GM19324 (cell line): ENCODE data around the gene IFITM5.
"Not testable (repeated sequence)": the region's sequence is repeated elsewhere in the genome, so short reads cannot be mapped to it uniquely, and the experiment has no call there.

Source experiments
- ATAC-seq: cut with Tn5 transposase; IDR thresholded peaks from one replicate; pipeline ENCODE4 v1.9.1; 2021; ENCODE audit warnings: mild to moderate bottlenecking, moderate library complexity; ENCODE audit not compliant: unreplicated experiment, low FRiP score

IFITM5 gene

GRCh38 chr11:328516-329100 is 29.3 kb upstream of the IFITM5 start:
- ATAC-seq: not testable (repeated sequence)

DNA sequence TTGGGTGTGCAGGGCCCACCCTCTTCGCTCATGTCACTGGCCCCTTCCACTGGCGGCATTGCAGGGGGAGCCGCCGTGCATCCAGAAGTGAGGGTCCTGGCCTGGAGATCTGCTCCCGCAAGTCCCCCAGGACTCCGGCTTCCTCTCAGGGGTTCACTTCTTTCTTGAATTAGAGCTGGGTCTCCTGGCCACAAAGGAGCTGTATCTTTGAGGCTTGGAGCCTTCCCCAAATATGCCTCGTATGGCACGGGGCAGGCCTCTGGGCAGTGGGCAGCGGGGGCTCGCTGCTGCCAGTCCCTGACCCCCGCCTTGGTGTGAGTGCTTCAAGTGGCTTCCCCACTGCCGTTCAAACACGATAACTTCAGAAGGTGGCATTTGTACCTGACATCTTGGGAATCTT is 28.7 kb upstream of the IFITM5 start:
- ATAC-seq: no peak

DNA sequence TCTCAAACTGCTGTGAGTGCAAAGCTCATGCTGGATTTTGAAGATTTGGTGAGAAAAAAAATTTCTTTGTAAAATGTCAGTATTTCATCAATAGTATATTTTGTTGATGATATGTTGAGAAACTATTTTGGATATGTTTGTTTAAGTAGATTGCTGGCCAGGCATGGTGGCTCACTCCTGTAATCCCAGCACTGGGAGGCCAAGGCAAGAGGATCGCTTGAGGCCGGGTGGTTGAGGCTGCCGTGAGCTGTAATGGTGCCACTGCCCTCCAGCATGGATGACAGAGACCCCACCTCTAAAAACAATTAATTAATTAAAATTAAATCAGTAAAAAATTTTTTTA is 28.2 kb upstream of the IFITM5 start:
- no peak for ATAC-seq

- ATAC-seq: no peak
These were observed 27.7 kb upstream of the IFITM5 start for GRCh38 chr11:326842-327580.

DNA sequence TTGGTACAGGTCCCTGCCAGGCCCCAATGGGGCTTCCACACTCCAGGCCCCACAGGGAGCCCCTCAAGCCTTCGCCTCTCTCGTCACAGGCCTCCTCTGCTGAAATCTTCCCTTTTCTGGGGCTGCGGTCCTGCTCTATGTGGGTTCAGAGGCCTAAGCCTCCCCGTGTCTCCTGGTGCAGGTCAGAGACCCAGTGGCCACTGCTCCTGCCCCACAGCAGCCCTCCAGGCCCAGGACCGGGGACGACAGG is 27.2 kb upstream of the IFITM5 start:
- ATAC-seq: no peak

DNA sequence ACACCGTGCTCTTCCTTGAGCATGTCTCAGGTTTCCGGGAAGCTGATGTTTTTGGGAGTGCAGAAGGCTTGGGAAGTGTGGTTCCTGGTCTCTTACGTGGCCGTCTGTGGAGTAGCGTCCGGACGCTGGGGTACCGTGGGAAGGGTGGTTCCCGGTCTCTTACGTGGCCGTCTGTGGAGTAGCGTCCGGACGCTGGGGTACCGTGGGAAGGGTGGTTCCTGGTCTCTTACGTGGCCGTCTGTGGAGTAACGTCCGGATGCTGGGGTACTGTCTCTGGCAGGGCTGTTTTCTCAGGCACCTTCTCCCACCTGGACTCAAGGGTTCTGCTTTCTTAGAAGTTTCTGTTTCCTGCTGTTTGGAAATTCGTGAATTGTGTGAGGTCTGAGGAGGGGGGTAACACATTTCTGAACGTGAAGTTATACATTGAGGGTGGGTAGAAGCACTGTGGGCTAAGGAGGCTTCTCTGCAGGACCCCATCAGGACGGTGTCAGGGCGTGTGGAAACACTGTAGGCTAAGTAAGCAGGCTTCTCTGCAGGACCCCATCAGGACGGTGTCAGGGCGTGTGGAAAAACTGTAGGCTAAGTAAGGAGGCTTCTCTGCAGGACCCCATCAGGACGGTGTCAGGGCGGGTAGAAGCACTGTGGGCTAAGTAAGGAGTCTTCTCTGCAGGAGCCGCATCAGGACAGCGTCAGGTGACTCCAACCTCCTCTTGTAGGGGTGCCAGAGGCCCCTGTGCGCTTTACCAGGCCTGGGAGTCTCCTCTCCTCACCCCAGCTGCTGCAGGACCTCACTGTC is 26.7 kb upstream of the IFITM5 start:
- no peak for ATAC-seq

DNA sequence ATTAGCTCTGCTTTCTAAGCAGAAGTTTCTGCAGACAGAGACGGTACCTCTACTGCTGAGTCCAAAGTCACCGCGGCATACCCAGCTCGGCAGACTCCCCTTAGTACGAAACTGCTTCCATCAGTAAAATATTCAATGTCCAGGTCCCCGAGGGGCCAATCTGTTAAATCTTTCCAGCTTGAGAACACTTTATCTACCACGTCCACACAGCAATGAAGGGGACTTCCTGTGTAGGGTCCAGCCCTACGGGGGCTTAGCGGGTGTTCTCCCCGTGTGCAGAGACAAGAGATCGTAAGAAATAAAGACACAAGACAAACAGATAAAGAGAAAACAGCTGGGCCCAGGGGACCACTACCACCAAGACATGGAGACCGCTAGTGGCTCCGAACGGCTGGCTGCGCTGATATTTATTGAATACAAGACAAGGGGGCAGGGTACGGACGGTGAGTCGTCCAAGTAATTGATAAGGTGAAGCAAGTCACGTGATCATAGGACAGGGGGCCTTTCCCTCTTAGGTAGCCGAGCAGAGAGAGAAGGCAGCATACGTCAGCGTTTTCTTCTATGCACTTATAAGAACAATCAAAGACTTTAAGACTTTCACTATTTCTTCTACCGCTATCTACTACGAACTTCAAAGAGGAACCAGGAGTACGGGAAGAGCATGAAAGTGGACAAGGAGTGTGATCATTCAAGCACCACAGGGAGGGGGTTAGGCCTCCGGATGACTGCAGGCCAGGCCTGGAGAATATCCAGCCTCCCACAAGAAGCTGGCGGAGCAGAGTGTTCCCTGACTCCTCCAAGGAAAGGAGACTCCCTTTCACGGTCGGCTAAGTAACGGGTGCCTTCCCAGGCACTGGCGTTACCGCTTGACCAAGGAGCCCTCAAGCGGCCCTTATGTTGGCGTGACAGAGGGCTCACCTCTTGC is 25.5 kb upstream of the IFITM5 start:
- ATAC-seq: not testable (repeated sequence)

GRCh38 chr11:324156-324555 is 24.8 kb upstream of the IFITM5 start:
- no peak for ATAC-seq

DNA sequence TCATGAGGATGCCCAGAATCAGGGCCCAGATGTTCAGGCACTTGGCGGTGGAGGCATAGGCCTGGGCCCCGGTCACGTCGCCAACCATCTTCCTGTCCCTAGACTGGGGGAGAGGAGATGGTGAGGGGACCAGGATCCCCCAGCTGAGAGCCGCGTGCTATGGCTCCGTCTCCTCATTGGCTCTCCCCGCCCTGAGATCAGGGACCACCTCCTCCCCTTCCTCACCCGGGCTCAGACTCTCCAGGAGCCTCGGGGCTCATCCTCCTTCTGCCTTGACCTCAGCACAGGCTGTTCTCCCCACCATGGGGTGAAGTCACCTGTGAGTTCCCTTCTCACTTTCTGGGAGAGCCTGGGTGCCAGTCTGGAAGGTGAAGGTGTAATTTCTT is 20.6 kb upstream of the IFITM5 start:
- ATAC-seq: not testable (repeated sequence)

- ATAC-seq: not testable (repeated sequence)
These were observed 20.0 kb upstream of the IFITM5 start for GRCh38 chr11:319121-319887.

DNA sequence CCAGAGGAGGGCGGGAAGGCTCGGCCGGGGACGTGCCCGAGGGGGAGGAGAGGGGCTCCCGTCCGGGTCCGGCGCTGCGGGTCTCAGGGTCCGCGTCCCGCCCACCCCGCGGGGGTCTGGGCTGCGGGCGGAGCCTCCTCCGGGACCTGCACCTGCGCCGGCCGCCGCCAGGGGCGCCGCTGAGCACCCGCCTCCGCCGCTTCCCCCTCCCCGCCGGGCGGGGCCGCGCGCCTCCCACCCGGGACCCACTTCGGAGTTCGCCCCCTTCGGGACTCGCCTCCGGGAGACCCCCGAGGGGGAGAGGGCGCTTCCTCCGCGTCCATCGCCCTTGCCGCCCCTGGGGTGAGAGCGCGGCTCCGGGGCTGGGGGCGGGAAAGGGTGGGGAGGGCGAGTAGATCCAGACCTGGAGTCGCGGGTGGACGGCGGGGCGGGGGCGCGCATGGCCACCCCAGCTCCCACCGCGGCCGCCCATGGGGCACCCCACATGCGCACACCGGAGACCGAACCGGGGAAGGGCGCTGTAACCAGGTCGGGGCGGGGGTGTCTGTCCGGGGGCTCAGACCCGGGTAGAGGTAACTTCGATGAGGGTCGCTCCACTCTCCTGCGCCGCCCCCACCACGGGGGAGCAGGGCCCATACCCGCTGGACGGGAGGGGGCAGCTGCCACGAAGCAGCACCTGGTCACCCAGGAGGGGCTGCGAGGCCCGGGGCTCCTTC is 19.2 kb upstream of the IFITM5 start:
- peak; percentile 50 for ATAC-seq

GRCh38 chr11:317668-318404 is 18.5 kb upstream of the IFITM5 start:
- peak; percentile 5 for ATAC-seq

GRCh38 chr11:316891-317301 is 17.6 kb upstream of the IFITM5 start:
- ATAC-seq: no peak

GRCh38 chr11:316031-316701 is 16.8 kb upstream of the IFITM5 start:
- ATAC-seq: no peak

DNA sequence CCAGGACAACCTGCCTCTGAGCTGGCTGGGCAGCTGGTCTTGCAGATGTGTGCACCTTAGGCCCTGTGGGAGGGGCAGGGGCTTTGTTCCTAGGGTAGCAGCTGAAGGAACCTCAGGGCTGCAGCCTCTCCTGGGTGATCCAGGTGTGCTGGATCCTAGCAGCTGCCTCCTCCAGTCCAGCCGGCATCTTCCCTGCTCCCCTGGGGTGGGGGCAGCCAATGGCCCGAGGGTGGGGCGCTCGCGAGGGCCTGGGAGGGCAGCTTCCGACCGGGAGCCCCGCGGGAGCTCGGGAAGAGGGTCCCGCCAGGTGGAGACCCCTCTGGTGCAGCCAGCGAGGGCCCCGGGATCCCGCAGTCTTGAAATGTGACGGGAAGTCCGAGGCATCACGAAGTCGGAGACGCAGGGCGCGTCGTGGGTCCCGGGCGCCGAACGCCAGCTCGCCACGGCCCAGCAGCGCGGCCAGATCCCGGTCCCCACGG is 16.2 kb upstream of the IFITM5 start:
- ATAC-seq: no peak

- no peak for ATAC-seq
These were observed 15.7 kb upstream of the IFITM5 start for GRCh38 chr11:315051-315481.

DNA sequence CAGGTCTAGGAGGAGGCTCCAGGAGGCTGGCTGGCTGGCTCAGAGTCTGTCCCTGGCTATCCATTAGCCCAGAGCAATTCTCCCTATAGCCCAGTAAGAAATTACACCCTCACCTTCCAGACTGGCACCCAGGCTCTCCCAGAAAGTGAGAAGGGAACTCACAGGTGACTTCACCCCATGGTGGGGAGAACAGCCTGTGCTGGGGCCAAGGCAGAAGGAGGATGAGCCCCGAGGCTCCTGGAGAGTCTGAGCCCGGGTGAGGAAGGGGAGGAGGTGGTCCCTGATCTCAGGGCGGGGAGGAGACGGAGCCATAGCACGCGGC is 15.2 kb upstream of the IFITM5 start:
- ATAC-seq: not testable (repeated sequence)
